Measurements from ENCODE around the gene ZNF595.
"Not testable (repeated sequence)": the region's sequence is repeated elsewhere in the genome, so short reads cannot be mapped to it uniquely, and the experiment has no call there.

- not testable (repeated sequence) for TF ChIP-seq CTCF (optimal IDR thresholded peaks at IDR 0.05 in 1 of 3, IDR thresholded peaks at IDR 0.05 in 1 of 3, conservative IDR thresholded peaks at IDR 0.05 in 1 of 3; ENCODE audit: extremely low read depth in 1 of 3, insufficient read depth in 2 of 3, low read length in 3 of 3); EZH2 (IDR thresholded peaks at IDR 0.05; ENCODE audit: low read length)
These were observed 25.6 kb upstream of the ZNF595 start for GRCh38 chr4:27501-27900.
